PFSK-1 (cell line): ENCODE results near the gene BCAS1.

Source experiments
- FOXP2 ChIP-seq: optimal IDR thresholded peaks from 2 replicates; pipeline ENCODE3; 2011; ENCODE audit warnings: borderline replicate concordance, control low read depth, inconsistent platforms; ENCODE audit not compliant: insufficient read depth; ENCODE audit errors: extremely low read length, extremely low read depth
- POLR2AphosphoS5 ChIP-seq: IDR thresholded peaks from 2 replicates; pipeline ENCODE4 v1.6.1; 2012; ENCODE audit warnings: low read depth, mild to moderate bottlenecking, control low read depth, low read length, moderate library complexity
- SIN3A ChIP-seq: IDR thresholded peaks from 2 replicates; pipeline ENCODE4 v1.6.1; 2012; ENCODE audit warnings: mild to moderate bottlenecking, low read length, moderate library complexity, borderline replicate concordance; ENCODE audit not compliant: insufficient read depth
- TAF1 ChIP-seq: IDR thresholded peaks from 2 replicates; pipeline ENCODE4 v1.6.1; 2012; ENCODE audit warnings: low read length, control low read depth, borderline replicate concordance; ENCODE audit not compliant: insufficient read depth
- TF ChIP-seq, protein P1 (sequence below), 2 experiments: IDR thresholded peaks; 2 replicates each; pipeline versions ENCODE4 v1.6.1 to v1.8.0; 2011 to 2012; ENCODE audit warnings: low read depth in 2 of 2, low read length in 2 of 2, control low read depth in 1 of 2, inconsistent platforms in 1 of 2, mild to moderate bottlenecking in 1 of 2, moderate library complexity in 1 of 2; ENCODE audit not compliant: insufficient read depth in 1 of 2

Gene BCAS1

DNA sequence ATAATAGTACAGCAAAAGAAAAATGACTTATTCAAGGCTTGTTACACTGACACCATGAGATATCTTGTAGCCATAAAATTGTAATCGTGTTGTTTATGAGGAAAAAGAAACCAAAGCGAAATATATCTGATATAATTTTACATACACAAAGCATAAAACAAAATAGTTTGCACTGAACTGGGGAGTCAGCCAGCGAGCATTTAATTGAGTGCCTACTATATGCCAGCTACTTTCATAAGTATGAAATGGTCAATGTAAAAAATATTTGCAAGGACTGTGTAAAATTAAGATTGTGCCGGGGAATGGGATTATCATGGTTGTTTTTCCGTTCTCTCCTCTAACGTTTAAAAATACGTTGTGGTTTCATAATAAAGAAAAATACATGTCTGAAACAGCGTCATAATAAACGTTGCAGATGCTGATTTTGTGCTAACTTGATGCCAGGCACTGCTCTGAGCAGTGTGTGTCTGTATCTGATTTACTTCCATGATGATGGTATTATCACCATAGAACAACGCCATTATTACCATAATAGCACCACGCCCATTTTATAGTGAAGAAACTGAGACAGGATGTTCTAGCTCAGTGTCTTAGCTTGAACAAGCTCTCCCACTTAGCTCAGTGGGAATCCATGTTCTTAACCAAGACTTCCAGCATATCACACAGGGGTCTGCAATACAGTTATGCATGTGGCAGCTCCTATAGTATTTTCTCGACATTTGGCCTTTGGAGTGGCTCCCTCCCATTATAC, 144.6 kb downstream of the BCAS1 start:
- no peak for TF ChIP-seq TAF1
- TF ChIP-seq POLR2AphosphoS5: no peak
- TF ChIP-seq, protein P1, sequence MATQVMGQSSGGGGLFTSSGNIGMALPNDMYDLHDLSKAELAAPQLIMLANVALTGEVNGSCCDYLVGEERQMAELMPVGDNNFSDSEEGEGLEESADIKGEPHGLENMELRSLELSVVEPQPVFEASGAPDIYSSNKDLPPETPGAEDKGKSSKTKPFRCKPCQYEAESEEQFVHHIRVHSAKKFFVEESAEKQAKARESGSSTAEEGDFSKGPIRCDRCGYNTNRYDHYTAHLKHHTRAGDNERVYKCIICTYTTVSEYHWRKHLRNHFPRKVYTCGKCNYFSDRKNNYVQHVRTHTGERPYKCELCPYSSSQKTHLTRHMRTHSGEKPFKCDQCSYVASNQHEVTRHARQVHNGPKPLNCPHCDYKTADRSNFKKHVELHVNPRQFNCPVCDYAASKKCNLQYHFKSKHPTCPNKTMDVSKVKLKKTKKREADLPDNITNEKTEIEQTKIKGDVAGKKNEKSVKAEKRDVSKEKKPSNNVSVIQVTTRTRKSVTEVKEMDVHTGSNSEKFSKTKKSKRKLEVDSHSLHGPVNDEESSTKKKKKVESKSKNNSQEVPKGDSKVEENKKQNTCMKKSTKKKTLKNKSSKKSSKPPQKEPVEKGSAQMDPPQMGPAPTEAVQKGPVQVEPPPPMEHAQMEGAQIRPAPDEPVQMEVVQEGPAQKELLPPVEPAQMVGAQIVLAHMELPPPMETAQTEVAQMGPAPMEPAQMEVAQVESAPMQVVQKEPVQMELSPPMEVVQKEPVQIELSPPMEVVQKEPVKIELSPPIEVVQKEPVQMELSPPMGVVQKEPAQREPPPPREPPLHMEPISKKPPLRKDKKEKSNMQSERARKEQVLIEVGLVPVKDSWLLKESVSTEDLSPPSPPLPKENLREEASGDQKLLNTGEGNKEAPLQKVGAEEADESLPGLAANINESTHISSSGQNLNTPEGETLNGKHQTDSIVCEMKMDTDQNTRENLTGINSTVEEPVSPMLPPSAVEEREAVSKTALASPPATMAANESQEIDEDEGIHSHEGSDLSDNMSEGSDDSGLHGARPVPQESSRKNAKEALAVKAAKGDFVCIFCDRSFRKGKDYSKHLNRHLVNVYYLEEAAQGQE (IDR thresholded peaks at IDR 0.05; ENCODE audit: insufficient read depth in 1 of 2, low read depth in 2 of 2, low read length in 2 of 2): no peak
- no peak for TF ChIP-seq SIN3A
- no peak for TF ChIP-seq FOXP2

DNA sequence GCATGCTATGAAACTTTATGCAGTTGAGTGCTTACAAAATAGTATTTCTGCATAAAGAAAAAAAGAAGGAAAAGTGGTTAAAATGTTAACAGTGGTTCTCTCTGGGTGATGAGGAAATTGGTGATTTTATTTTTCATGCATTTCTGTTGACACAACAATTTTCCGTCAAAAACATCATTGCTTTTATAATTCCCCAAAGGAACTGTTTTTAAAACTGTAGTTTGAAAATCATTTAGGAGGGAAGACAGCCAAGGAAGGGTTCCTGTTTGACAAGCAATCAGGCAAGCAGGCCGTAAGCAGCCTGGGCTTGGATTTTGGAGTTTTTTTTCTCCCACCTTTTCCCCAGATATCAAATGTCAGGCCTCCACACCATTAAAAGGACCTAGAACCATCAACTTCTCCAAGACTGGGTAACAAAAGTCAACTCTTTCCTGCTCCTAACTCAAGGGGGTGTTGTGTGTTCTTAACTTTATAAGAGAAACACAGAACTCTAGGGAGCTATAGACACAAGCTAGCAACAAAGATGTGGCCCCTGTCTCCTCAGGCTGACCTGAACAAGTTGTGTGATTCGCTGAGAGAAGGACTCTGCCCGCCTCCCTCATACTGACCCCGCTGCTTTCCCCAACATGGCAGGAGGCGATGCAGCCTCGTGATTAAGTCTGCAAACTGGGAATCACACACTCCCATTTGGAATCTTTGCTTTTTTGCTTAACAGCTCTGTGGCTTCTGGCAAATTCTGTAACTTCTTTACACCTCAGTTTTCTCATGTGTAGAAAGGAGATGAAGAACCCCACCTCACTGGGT, 146.6 kb downstream of the BCAS1 start:
- no peak for TF ChIP-seq POLR2AphosphoS5
- TF ChIP-seq SIN3A: no peak
- TF ChIP-seq, protein P1 (IDR thresholded peaks at IDR 0.05; ENCODE audit: insufficient read depth in 1 of 2, low read depth in 2 of 2, low read length in 2 of 2): no peak
- TF ChIP-seq TAF1: no peak
- no peak for TF ChIP-seq FOXP2

DNA sequence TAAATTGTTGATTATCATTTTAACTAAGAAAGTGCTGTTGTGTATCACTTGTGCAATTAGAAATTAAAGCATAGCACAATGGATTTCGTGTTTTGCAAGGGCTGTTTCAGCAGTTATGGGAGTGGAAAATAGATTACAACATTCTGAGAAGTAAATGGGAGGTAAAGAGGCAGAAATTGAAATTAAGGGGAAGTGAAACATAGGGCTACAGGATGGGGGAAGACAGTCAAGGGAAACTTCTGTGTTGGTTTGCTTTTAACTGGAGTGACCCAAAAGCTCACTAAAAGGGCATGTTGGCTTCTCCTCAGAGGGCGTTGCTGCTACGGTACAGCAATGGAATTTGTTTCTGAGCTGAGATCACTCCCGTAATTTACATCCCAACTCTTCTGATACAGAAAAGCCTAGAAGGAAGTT, 147.5 kb downstream of the BCAS1 start:
- TF ChIP-seq, protein P1 (IDR thresholded peaks at IDR 0.05; ENCODE audit: insufficient read depth in 1 of 2, low read depth in 2 of 2, low read length in 2 of 2): no peak
- no peak for TF ChIP-seq FOXP2
- TF ChIP-seq POLR2AphosphoS5: no peak
- TF ChIP-seq SIN3A: no peak
- TF ChIP-seq TAF1: no peak

DNA sequence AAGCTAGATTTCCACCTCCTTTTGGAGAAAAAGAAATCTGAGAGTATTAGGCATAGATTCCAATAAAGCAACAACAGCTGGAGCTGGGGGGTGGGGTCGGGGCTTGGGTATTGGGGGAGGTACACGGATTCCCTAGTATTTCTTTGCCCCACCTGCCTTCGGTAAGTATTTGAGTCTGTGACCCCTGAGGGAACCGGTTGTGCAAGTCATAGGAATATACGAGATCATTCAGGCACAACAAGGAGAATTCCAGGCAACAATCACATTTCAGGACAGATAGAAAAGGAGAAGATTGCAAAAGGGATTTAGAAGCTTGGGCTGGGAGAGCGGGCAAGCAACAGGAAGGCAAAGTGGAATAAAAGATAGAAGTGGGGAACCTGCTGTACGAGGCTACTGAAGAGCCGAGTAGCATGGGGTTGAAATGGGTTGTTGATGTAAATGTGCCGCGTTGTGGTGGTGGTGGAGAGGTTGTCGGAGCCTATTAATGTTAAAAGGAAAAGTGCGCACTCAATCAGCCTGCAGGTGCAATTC, 148.9 kb downstream of the BCAS1 start:
- TF ChIP-seq SIN3A (no peak), FOXP2 (no peak), TAF1 (no peak), POLR2AphosphoS5 (no peak)
- TF ChIP-seq, protein P1 (IDR thresholded peaks at IDR 0.05; ENCODE audit: insufficient read depth in 1 of 2, low read depth in 2 of 2, low read length in 2 of 2): no peak
